ENCODE measurements around the gene SCEL. TPM values are rescaled to one million over a fixed set of nuclear protein-coding genes. Genes with fewer than 3 reads are reported as not detected.

SCEL gene
- total RNA-seq, 6 experiments from 2014 or later: not detected

- no peak for DNase-seq
- H3K27ac Mint-ChIP-seq: no peak overlapping the region
- no peaks in the 10 kb centered on the region; the same call in 1 of the 2 replicates for H3K9me3 Mint-ChIP-seq
- TF ChIP-seq CTCF (IDR thresholded peaks at IDR 0.05): no peak
- H3K4me3 Mint-ChIP-seq: no peak overlapping the region
- H3K27me3 Mint-ChIP-seq (ENCODE audit: insufficient read depth): no peaks in the 10 kb centered on the region; the same call in 1 of the 2 replicates
- no peaks in the 10 kb centered on the region for H3K4me1 Mint-ChIP-seq (ENCODE audit: low read depth)
- H3K36me3 Mint-ChIP-seq (ENCODE audit: low read depth): no peaks in the 10 kb centered on the region
These were observed 852 bp downstream of the SCEL start for GRCh38 chr13:77536358-77536757.

GRCh38 chr13:77537289-77537919 lies 1.9 kb downstream of the SCEL start:
- TF ChIP-seq CTCF (IDR thresholded peaks at IDR 0.05): no peak
- Mint-ChIP-seq H3K27ac (no peak overlapping the region), H3K4me3 (no peak overlapping the region), H3K9me3 (no peaks in the 10 kb centered on the region; the same call in 1 of the 2 replicates), H3K27me3 (ENCODE audit: insufficient read depth) (no peaks in the 10 kb centered on the region; the same call in 1 of the 2 replicates), H3K36me3 (ENCODE audit: low read depth) (no peaks in the 10 kb centered on the region), H3K4me1 (ENCODE audit: low read depth) (no peaks in the 10 kb centered on the region)
- no peak for DNase-seq

GRCh38 chr13:77543711-77544110 lies 8.2 kb downstream of the SCEL start:
- no peaks in the 10 kb centered on the region for H3K4me1 Mint-ChIP-seq (ENCODE audit: low read depth)
- no peak for TF ChIP-seq CTCF (IDR thresholded peaks at IDR 0.05)
- no peak overlapping the region for H3K27ac Mint-ChIP-seq
- H3K4me3 Mint-ChIP-seq: no peak overlapping the region
- DNase-seq: no peak
- H3K36me3 Mint-ChIP-seq (ENCODE audit: low read depth): no peaks in the 10 kb centered on the region
- H3K27me3 Mint-ChIP-seq (ENCODE audit: insufficient read depth): peaks cover 2% of the 10 kb centered on the region; the same call in 1 of the 2 replicates
- H3K9me3 Mint-ChIP-seq: peaks cover 9% of the 10 kb centered on the region; the same call in 1 of the 2 replicates

- H3K9me3 Mint-ChIP-seq: peaks cover 9% of the 10 kb centered on the region; the same call in 1 of the 2 replicates
- H3K36me3 Mint-ChIP-seq (ENCODE audit: low read depth): no peaks in the 10 kb centered on the region
- H3K4me1 Mint-ChIP-seq (ENCODE audit: low read depth): no peaks in the 10 kb centered on the region
- H3K27me3 Mint-ChIP-seq (ENCODE audit: insufficient read depth): peaks cover 2% of the 10 kb centered on the region; the same call in 1 of the 2 replicates
- no peak overlapping the region for H3K27ac Mint-ChIP-seq
- TF ChIP-seq CTCF (IDR thresholded peaks at IDR 0.05): no peak
- DNase-seq: no peak
- no peak overlapping the region for H3K4me3 Mint-ChIP-seq
These were observed 8.8 kb downstream of the SCEL start for GRCh38 chr13:77544355-77544754.

- no peak for TF ChIP-seq CTCF (IDR thresholded peaks at IDR 0.05)
- peaks cover 2% of the 10 kb centered on the region; the same call in 1 of the 2 replicates for H3K27me3 Mint-ChIP-seq (ENCODE audit: insufficient read depth)
- DNase-seq: no peak
- H3K36me3 Mint-ChIP-seq (ENCODE audit: low read depth): no peaks in the 10 kb centered on the region
- no peak overlapping the region for H3K4me3 Mint-ChIP-seq
- H3K27ac Mint-ChIP-seq: no peak overlapping the region
- H3K9me3 Mint-ChIP-seq: peaks cover 9% of the 10 kb centered on the region; the same call in 1 of the 2 replicates
- H3K4me1 Mint-ChIP-seq (ENCODE audit: low read depth): no peaks in the 10 kb centered on the region
These were observed 9.3 kb downstream of the SCEL start for GRCh38 chr13:77544758-77545338.

Measured in HFFc6 (cell line).